SK-N-DZ (cell line): ENCODE measurements around the gene GMIP.

Experiments used
- DNase-seq: peaks from one replicate; pipeline ENCODE4 v3.0.0-alpha.2; 2015; ENCODE audit warnings: low spot score

GMIP gene

DNA sequence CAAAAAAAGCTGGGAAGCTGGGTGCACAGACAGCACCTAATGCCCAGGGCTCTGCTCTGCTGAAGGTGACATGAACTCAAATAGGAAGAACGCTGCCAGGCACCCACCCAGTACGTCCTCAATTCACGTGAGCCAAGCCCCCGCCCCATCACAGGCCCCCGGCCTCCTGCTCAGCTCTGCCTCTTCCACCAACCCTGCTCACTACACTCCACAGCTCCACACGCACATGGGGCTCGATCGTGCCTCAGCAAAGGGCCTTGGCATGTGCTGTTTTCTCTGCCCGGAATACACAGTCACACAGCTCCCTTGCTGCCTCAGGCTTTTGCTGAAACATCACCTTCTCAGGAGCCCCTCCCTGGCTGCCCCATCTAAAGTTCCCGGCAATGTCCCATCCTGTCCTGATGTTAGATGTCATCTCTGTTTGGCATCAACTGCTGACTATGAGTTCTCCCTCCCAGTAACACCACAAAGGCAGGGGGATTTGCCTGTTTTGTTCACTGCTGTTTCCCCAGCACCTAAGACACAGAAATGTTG, 17.8 kb upstream of the GMIP start:
- no peak for DNase-seq

DNA sequence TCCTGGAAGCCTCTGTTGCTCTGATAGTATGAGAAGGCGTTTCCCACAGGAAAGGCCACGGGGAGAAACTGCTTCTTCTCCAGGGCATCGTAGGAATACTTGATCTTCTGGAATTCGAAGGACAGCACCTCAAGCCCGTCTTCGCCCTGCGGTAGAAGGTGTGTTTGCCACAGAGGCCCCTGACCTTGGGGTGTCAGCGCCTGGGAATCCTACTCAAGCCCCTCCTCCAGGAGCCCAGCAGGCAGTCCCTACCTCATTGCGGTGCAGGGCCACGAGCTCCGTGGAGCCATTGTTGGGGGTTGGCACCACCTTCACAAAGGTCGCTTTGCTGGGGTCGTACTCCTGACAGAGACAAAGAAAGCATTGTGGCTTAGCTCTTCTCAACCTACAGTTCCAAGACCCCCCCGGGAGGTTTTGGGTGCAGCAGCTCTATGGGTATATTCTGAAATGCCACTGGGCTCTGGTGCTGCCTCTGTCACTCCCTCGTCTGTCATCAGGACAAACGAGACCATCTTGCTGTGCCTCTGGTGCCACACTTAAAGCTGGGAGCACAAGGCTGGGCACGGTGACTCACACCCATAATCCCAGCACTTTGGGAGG, 16.3 kb upstream of the GMIP start:
- DNase-seq, result no peak

DNA sequence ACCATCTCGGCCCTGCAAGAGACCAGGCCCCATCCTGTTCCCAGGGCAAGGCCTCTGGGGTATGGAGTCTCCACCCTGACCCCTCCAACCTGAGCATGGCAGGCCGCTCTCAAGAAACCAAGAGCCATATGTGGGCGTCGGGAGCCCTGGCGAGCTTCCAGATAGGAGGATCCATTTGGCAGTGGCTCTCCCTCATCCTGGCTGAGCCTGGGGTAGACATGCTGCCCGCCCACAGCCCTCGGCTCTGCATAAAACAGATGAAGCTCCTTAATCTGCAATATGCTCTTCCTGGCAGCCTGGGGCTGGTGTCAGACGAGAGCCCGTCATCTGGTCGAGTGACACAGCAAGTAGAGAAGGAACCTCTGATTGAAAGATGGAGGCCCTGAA, 13.9 kb upstream of the GMIP start:
- DNase-seq, result no peak

DNA sequence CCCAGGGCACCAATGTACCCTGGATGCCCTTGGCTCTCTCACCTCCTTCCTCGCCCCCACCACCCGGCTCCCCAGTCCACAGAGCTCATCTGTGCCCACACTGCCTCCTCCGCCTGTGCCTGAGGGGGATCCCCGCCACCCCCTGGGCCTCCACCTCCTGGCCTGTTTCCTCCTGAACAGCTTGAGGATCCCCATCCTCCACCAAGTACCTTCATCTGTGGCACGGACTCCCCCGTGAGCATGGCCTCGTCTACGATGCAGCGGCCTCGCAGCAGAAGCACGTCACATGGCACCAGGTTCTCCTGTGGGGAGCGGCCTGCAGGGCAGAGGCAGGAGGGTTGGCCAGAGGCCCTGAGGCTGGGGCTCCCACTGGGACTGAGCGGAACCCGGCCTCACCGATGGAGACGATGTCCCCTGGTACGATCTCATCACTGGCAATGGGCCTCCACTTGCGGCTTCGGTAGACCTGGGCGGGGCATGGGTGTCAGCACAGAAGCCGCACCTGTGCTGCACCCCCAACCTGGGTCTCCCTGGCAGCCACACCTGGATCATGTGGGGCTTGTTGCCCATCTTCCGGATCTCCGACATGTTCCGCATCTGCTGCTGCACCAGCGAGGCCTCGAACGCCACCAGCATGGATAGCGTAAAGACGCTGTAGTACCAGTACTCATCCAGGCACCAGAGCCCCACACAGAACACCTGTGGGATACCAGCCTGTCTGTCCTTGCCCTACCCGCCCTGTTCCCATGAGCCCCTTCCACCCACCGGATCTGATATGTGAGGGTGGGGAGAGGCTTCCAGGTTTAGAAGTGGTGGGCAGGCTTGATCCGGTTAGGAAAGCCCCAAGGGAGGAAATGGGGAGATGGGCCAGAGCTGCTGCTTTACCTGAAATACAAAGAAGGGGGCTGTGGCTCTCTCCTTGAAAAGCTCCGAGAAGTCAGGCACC, 13.3 kb upstream of the GMIP start:
- no peak for DNase-seq

DNA sequence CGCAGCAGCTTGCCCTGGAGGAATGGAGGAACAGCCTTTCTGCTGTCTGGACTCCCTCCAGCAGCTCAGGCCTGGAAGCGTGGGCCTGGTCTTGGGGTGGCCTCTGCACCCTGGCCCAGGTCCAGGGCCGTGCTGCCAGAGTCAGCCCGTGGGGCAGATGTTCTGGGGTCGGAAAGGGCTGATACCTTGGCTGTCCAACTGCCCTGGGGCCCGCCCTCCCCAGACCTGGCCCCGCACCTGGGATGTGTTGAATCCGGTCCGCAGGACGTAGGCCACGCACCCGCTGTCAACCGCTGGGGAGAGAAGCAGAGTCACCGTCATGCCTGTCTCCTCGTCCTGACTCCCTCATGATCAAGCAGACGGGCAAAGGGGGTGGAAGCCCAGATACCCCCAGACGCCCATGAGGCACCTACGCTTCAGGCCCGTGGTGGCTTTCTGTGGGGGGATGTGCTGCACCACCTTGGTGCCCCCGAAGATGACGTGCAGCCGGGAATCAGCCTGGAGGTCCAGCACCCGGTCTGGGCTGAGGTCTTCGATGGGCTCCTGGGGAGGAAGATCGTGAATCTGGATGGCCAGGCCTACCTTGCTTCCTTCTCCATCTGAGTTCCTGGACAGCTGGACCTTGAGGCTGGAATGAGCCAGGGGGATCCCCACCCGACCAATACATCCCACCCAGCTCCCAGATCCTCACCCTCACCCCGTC, 12.3 kb upstream of the GMIP start:
- no peak for DNase-seq

DNA sequence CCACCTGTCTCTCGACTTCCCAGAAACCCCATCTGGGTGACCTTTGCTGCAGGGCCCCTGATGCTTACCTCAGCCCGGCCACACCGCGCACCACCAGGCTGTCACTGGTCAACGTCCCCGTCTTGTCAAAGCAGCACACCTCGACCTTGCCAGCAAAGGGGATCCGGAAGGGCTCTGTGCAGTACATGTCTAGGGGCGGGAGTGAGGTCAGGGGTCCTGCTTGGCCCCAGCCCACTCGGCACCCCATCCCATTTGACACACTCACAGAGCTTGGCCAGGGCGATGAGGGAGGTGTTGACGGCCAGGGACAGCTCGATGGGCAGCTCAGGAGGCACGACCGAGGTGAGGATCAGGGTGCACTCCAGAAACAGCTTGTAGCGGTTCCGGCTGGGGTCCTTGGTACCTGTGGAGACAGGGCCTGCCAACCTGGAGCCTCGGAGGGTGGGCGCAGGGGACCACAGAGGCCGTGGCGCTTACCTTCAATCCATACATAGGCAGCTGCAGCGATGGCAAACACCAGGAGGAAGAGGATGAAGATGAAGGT, 11.7 kb upstream of the GMIP start:
- no peak for DNase-seq

DNA sequence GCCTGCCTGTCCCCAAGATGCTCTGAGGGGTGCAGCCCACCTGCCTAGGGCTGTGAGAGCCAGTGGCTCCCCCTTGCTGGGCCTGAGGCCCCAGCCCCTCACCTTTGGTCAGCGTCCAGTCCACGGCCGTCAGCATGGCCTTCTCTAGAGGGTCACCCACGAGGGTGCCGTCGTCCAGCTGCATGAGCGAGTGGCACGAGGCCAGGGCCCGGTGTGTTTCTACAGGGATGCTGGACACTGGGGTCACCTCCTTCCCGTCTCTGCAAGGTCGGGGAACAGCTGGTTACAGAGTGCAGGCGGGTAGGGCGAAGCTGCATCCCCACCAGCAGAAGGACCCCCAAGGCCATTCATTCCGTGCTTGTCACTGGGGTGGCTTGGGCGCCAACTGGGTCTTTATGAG, 11.0 kb upstream of the GMIP start:
- no peak for DNase-seq

DNA sequence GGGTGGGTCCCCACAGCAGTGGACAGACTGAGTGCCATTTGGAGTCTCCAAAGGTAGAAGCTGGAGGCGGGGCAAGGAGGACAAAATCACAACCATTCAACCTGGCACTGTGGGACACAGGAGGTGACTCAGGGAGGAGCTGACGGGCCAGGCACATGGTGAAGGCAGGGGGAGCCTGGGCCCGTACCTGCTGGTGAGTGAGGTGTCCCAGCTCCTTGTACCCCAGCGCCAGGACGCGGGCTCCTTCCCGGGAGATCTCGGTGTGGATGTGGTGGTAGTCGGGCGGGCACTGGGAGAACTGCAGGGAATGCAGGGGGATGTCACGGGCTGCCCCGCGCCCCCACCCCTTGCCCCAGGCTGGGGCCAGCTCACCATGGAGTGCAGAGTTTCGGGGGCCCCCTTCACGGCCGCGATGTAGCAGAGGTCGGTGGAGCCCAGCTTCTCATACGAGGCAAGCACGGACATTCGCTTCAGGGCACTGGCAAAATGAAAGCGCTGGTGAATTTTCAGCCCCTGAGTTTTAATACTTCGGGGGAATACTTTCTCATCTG, 10.2 kb upstream of the GMIP start:
- DNase-seq, result no peak

DNA sequence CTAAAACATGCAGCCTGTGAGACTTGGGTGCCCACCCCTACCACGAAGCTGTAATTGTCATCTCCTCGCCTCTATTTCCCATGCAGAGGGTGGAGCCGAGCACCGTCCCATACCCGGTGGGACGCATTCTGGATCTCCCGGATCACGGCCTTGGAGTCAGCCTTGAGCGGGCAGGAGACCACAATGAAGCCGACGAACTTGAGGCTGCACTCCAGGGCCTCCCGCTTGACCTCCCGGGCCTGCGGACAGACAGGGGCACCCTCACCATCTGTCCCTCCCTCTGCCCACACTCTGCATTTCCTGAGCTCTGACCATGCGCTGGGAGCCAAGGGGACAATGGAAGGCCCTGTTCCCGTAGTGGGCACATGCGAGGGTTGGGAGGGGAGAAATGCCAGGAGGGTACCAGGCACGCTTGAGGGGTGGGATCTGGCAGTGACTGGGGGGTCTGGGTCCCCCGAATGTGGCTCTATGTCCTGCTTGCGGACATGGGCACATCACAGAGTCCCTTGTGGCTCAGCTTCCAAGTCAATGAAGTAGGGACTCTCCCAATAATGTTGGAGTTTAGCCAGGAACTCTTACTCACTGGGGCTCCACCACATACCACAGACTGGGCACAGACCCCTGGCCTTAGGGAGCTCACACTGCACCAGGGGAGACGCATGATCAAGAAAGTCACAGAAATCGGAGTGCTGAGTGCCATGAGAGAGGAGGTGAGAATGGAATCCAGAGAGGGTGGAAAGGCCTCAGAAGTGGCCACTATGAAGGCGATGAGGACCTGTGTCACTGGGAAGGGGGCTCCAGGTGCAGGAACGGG, 9.2 kb upstream of the GMIP start:
- no peak for DNase-seq

DNA sequence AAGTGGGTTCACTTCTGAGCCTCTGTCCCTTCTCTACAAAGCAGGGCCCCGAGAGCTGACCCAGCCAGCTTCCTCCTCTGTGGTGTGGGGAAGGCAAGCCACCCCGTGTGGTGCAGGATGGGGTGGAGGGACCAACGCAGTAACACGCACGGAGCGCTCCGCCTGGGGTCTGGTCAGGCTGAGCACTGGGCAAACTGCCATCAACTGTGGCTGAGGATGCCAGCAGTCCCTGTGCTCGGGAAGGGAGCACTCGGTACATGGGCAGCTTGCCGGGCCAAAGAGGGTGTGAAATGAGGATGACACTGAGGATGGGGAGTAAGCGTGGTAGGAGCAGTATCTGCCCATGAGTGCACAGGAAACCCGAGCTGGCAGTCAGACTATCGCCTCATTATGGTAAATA, 7.6 kb upstream of the GMIP start:
- DNase-seq, result no peak

DNA sequence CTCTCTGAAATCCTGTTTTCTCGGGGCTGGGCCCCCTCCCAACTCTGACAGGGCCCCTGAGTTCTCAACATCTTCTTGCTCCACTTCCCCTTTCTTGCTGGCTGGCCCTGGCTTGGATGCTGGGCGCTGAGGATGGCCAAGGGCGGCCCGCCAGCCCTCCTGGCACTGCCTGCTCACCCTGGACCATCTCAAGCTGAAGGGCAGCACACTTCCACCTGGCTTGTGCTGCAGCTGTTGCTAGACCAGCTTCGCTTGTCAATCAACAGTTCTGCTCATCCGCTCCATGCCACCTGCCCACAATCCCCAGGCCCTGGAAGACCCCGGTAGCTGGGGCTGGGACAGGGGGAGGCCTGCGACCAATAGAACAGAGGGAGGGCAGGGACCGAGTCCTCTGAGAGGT, 6.9 kb upstream of the GMIP start:
- DNase-seq, result no peak

DNA sequence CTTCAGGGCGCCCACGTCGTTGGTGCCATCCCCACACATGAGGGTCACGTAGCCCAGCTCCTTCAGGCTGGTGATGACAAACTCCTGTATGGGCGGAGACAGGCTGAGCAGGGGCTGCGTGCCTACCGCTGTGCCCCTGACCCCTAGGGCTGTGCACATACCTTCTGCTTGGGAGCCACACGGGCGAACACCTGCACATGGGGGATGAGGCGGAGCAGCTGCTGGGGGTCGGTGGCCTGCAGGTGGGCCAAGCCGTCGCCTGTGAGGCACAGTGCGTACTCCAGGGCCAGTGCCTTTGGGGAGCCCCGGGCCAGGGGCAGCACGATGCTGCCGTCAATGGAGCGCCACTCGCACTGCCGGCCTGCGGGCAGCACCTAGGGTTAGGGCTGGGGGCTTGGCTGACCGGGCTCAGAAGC, 6.1 kb upstream of the GMIP start:
- DNase-seq, result no peak

DNA sequence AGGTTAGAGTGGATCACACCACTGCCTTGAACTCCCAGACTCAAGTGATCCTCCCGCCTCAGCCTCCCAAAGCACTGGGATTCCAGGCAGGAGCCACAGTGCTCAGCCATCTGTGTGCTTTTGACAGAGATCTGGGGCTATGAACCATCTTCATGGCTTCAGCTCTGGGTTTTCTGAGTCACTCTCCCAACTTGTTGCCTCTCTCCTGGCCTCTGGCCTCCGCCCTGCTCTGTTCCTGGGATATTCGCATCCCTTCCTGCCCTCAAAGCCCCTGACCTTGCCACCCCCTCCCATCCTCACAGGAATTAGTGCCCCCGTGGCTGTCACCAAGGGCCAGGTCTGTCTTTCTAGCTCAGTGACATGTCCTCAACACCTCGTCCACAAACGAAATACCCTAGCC, 5.7 kb upstream of the GMIP start:
- no peak for DNase-seq

DNA sequence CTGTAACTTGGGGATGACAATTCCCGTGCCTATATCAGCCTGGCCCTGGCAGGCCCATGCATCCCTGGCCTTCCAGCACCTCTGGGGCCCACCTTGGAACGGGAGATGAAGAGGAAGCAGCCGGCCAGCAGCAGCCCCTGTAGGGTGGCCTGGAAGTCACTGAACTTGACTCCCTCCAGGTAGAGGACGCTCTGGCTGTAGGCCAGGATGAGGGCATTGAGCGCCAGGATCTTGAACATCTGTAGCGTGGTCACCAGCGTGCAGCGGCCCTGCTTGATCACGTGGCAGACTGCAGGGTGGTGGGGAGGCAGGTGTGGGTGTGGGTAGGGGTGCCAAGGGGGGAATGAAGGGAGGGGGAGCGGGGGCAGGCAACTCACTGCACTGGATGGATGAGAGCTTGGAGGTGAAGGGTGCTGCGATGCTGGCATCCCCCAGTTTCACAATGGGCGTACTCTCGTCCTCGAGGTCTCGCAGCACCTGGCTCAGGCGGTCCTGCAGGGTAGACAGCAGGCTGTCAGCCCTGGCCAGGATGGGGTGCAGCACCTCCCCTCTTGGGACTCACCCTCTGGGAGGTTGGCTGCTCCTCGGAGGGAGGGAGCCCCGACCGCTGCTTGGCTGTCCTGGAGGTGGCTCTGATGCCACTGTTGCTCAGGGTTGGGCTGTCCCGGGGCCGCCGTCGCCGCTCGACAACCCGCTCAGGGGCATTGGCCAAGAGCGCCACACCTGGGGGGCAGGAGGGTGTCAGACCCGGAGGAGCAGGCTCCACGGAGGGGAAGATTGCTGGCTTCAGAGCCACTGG, 3.8 kb upstream of the GMIP start:
- no peak for DNase-seq

DNA sequence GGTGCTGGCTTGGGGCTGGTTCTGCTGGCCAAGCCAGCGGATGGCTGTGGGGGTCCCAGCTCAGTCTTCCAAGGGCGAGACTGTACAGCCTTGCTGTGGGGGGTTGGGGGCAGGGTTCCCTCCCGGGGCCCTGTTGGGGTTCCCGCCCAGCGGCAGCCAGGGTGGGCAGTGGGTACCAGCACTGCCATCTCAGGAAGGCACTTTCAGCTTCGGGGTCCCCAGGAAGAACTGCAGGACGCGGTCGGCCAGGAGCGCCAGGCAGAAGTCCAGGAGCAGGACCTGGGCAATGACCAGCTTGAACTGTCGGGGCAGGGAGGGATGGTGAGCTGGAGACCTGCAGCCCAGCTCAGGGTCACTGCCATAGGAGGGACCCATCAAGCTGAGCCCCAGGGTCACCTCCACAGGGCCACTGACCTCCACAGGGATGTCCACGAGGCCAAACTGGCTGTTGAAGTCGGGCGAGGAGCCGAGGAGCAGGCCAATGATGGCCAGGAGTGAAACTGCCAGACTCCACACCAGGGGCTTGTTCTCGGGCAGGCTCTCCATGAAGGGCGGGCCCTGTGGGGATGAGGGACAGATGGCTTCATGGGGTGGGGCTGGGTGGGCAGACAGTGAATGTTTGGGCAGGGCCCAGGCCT, 1.9 kb upstream of the GMIP start:
- no peak for DNase-seq

DNA sequence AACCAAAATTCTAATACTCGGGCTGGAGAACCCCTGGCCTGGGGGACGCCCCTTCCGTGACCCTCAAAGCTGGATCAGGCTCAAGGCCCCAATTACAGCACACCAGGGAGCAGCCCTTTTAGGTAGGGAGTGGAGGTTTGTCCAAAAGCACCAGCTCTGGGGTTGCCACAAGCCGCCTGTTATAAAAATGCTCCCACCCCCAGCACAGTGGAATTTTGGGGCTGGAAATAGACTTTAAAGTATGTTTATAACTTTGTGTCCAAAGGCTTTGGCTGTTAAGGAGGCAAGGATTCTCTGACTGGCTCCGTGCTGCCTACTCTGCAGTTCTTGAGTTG, 564 bp upstream of the GMIP start:
- DNase-seq, result no peak

DNA sequence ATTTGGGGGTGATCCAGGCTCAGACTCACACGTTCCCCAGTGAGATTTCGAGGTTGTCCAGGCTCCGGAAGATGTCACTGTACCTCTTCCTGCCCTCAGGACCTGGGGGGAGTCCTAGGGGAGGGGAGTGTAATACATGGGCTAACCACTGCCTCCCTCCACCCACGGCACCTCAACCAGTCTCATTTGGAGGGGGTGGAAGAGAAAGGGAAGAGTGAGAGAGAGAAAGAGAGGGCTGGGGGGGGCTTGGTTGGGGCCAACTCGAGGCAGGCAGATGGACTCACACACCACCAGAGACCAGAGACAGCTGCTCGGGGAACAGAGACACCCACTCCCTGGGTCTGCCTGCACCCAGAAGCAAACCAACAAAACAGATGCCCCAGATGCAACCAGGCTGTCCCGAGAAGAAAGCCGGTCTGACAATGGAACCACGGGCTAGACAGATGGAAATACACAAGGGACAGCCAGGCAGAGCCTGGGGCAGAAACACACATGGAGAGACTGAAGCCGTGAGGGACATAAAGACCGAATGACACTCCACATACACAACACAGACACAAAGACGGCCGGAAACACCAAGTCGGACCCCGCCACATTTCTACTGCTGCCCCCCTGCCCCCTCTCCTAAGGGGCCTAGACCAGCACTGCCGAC, 825 bp downstream of the GMIP start:
- no peak for DNase-seq

DNA sequence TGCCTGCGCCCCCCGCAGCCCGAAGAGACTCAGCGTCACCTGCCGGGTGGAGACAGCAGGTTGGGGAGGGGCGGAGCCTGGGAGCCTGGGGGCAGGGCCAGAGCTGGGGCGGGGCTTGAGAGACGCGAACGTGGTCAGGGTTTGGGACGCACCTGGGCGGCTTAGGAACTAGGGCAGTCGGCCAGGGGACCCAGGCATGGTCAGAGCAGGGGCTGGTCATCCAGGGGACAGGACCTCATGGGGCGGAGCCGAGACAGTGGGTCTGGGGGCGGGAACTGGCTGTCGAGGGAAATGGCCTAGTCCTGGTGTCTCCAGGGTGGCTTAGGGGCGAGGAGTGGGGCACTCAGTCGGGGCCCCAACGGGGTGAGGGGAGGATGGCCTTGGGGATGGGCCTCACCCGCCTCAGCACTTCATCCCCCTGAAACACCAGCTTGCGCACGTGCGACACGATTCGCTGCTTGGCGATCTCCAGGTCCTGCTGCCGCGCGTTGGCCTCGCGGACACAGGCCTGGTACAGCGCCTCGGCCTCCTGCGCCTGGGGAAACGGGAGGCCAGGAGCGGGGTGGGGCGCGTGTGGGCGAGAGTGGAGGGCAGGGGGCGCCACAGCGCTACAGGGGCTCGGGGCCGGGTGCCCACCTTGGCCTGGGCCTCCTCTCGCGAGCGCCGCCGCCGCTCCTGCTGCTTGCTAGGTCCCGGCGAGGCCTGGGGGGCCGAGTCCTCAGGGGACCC, 5.8 kb downstream of the GMIP start:
- DNase-seq, result no peak

DNA sequence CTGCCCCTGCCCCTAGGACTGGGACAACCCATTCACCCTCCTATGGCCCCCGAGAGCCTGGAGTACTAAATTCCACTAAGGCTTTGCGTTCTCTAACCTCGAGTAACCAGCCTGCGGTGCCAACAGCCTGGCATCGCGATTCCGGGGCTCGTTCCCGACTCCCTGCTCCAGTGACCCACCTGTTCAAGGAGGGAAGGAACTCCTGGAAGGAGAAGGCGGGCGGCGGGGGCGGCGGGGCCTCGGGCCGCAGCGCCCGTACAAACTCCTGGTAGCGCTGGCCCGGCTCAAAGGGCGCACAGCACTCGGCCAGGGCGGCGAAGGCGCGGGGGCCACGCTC, 6.3 kb downstream of the GMIP start:
- no peak for DNase-seq
